Occipital lobe (tissue), 2 donors: ENCODE measurements around the gene CLCN7. TPM values are rescaled to one million over a fixed set of nuclear protein-coding genes. Genes with fewer than 3 reads are reported as not detected.

Source experiments
- DNase-seq: peaks from one replicate; lab custom pipeline; 2025; lab: John Stamatoyannopoulos, UW
- total RNA-seq: library from RNA; depleted of rRNA; stranded (reverse); fragments of >200 nt; gene quantifications from one replicate; pipeline ENCODE4 v1.2.3, GENCODE V29; 2014

CLCN7 gene
- total RNA-seq, 1 donor from 2014 or later, result 29.2 TPM

GRCh38 chr16:1465567-1465915, 9.3 kb downstream of the CLCN7 start:
- no peak for DNase-seq

DNA sequence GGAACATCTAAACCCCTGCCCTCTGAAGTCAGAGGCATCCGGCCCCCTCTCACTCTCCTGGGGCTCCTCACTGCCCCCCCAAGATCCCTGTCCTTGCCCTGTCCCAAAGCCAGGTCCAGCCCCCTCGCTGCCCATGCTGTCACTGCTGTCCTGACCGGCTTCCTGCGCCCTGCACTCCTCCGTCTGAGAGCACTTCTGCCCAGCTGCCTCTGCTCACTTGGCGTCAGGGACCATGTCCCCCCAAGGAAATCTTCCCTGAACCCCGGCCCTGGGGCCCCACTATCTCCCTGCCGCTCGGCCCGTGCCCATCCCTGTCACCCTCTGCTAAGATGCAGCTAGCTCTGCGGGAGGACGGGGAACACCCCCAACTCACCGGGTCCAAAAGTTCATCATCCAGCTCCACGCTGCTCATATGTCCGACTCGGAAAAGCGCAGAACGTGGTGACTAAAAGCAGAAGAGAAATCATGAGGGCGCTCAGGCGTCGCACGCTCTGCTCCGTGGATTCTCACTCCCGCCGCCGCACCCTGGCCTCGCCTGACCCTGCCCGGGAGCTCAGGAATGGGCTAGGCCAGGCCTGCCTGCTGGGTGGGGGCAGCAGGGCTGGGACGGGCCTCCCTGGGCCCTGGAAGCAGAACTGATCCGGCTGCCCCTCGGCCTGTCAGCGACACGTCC, 9.8 kb downstream of the CLCN7 start:
- DNase-seq, result no peak

GRCh38 chr16:1464196-1464893, 10.5 kb downstream of the CLCN7 start:
- DNase-seq, result no peak

- DNase-seq, result no peak
Measured at GRCh38 chr16:1461146-1461545, 13.7 kb downstream of the CLCN7 start.

- no peak for DNase-seq
Measured at GRCh38 chr16:1460602-1461138, 14.2 kb downstream of the CLCN7 start.

GRCh38 chr16:1459967-1460366, 14.9 kb downstream of the CLCN7 start:
- DNase-seq, result no peak

DNA sequence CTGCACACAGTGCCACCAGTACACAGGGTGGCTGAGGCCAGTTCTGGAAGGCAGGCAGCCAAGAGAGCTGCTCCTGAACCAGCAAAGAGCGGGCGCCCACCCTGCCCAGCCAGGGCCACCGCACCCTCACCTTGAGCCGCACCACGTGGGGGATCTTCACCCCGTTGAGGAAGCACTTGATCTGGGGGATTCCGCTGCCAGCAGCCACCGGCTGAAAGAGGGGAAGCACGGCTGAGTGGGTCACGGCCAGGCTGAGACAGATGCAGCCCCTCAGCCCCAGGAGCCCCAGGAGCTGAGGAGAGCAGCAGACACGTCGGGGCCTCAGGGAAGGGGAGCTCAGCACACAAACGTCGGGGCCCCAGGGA, 15.9 kb downstream of the CLCN7 start:
- no peak for DNase-seq

DNA sequence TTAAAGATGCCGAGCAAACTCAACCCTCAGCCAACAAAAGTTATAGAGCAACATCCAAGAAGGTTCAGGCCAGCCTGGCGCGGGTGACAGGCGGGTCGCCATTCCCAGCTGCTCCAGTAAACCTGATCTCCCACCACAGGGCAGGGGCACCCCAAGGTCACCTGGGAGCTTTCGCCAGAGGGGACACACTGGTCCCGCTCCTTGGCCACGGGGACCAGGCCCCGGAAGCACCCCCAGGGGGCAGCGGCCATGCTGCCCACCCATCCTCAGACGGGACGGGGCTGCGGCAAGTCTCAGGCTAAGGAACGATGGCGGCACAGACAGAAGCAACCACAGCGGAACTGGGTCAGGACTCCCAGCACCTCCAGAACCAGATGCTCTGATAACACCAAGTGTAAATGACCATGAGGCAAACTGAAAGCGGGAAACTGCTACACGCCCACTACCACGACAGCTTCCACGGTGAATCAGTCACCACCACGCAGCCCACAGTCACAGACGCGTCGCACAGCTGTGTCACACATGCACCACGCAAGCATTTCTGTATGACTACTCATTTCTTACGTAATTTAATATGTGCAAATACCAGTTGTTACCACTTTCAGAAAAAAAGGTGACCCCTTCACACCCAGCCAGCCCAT, 16.4 kb downstream of the CLCN7 start:
- peak; percentile 33 for DNase-seq

DNA sequence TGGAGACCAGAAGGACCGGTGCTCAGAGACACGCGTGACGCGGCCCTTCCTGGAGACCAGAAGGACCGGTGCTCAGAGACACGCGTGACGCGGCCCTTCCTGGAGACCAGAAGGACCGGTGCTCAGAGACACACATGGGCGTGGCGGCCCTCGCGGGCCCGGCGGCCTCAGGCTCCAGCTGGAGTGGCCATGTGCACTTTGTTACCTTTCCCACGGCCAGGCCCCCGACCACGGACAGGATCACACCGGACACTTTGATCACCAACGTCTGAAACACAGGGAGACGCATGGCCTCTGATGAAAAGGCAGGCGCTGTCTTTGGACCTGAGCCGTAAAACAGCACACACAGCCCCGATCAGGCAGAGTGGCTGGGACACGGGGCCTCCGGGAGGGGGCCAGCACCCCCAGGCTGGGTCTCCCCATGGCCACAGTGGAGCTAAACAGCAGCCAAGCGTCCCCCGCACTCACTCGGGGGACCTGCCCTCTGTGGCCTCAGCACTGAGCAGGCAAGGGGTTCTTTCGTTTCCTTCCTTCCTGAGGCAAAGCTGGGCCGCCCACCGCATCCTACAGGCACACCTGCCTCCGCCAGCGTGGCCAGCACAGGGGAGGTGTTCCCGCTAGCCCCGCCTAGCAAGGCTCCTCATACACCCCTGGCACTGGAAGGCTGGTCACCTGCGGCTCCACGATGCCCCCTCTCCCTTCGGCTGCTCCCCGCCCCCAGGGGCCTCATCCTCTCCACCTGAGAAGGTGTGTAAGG, 17.2 kb downstream of the CLCN7 start:
- DNase-seq, result no peak

- no peak for DNase-seq
Measured at GRCh38 chr16:1456951-1457350, 17.9 kb downstream of the CLCN7 start.

DNA sequence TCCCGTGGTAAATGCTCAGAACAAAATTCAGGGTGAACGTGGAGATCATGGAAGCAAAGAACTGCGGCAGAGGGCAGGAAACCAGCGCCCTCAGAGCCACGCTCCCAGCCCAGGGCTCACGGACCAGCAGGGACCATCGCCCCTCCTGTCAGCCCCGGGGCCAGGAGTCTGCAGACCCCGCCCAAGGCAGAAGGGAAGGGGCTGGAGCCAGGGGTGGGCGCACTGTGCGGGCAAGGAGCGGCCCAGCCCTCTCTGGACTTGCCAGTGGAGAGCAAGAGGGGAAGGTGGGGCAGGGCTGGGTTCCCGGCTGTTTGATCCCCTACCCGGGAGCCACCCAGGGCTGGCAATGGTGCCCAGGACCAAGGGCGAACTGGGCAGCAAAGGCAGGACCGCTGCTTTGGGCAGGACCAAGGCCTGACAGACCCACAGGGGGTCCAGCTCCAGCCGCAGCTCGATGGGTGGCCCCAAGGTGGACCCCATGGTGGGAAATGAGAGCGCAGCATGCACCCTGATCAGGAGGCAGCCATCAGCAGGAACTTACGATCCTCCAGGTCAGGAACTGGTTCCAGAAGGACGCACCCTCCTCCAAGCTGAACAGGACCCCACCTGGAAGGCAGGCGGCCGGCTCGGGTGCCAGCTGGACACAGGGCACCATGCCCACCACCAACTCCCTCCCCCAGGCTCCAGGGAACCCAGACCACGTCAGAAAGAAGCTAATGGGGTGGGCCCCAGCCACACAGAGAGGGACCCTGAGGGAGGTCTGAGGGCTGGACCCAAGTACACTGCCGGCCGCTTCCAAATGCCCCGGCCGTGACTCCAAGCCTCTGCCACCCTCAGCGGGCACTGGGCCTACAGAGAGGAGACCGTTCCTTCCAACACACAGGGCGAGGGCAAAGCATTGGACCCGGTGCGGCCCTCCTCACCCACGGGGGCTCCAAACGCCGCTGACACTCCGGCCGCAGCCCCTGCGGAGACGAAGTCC, 19.3 kb downstream of the CLCN7 start:
- DNase-seq, result no peak

GRCh38 chr16:1454561-1454960, 20.3 kb downstream of the CLCN7 start:
- no peak for DNase-seq

- no peak for DNase-seq
Measured at GRCh38 chr16:1453316-1453715, 21.5 kb downstream of the CLCN7 start.

DNA sequence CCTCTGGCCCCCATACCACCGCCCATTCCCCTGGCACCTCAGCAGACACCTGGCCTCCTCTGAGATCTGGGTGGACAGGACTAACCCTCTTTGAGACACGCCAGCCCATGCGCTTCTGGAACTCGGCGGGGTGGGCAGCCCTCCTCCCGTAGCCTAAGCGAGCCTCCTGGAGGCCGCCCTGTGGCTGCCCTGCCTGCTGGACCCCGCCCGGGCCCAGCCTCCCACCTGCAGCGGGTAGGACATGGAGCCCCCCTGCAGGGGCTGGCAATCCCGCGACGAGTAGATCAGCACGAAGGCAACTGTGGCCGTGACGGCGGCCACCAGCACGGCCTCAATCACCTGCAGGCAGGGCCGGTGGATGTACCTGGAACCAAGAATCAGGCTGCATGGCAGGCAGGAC, 22.3 kb downstream of the CLCN7 start:
- no peak for DNase-seq

GRCh38 chr16:1451702-1452392, 23.0 kb downstream of the CLCN7 start:
- DNase-seq, result no peak

- no peak for DNase-seq
Measured at GRCh38 chr16:1450841-1451240, 24.0 kb downstream of the CLCN7 start.

DNA sequence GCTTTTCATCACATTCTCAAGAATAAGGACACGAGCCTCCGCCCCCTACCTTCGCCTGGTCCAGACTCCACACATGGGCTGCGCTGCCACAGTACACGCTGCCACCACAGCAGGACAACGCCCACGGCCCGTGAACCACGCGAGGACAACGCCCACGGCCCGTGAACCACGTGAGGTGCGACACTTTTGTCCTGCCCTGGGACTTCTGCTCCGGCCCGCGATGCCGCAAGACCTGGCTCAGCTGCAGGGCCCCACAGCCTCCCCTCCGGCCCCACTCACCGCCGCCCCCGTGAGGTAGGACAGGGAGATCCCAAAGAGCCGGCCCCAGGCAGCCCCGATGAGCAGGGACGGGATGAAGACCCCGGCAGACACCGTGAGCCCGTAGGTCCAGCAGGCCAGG, 24.6 kb downstream of the CLCN7 start:
- no peak for DNase-seq

DNA sequence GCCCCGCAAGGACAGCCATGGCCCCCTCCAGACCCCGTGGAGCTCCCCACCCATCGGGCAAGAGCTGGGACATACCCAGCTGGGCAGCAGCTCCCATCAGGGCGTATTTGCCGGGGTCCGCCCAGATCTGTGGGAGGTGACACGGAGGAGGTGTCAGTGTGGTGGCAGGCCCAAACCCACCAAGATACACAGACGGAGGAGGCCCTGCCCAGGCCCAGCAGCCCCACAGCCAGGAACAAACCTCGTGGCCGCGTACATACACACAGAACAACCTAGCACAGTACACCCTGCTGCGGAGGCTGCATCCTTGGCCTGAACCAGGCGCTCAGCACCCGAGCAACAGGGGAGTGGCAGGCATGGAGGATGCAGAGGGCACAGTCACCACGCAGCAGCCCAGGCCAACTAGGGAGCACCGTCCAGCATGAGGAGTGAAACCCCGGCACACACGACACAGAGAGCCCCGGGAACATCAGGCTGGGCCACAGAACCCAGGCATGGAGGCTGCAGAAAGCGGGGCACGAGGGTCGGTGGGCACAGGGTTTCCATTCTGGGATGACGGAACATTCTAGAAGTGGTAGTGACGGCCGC, 25.5 kb downstream of the CLCN7 start:
- DNase-seq, result no peak

DNA sequence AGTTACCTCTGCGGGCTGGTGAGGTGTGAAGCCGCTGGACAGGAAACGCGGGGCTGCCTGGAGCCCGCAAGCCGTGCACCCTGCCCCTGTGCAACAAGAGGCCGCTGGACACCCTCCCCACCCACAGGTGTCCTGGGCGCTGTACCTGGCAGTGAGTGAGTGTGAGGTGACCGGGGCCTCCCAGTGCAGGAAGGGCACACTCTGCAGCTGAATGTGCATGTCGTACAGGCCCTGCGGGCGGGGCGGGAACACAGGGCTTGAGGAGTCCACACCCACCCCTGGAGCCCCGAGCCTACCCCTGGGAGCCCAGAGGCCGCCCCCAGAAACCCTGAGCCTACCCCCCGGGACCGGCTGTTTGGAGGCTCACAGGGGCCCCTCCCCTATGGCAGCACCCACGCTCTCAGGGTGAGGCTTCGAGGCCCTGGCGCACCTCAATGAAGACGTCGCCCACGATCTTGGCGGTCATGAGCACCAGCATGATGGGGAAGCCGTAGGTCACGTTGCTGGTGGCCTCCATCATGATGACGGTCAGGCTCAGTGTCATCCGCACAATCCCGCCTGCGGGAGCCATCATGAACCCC, 26.2 kb downstream of the CLCN7 start:
- no peak for DNase-seq
